HG03108 (cell line): Measurements from ENCODE around the gene ATXN10.
"Not testable (repeated sequence)": the region's sequence is repeated elsewhere in the genome, so short reads cannot be mapped to it uniquely, and the experiment has no call there.

ENCODE experiments used
- ATAC-seq: cut with Tn5 transposase; IDR thresholded peaks from one replicate; pipeline ENCODE4 v1.9.1; 2021; ENCODE audit warnings: moderate library complexity; ENCODE audit not compliant: unreplicated experiment

ATXN10 gene

DNA sequence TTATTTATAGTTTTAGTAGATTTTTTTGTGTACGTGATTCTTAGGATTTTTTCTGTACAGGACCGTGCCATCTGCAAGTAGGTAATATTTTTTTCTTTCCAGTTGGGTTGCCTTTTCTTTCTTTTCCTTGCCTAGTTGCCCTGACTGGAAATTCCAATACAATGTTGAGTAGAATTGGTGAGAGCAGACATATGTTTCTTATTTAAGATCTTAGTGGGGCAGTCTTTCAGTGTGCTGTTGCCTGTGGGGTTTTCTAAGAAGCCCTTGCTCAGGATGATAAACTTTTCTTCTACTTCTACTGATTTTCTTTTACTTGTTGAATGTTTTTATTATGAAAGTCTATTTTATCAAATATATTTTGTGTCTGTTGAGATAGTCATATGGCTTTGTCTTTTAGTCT is 33.0 kb downstream of the ATXN10 start:
- no peak for ATAC-seq

GRCh38 chr22:45707605-45708004 is 36.0 kb downstream of the ATXN10 start:
- ATAC-seq: no peak

- no peak for ATAC-seq
These were observed 36.5 kb downstream of the ATXN10 start for GRCh38 chr22:45708145-45708544.

GRCh38 chr22:45709060-45709739 is 37.6 kb downstream of the ATXN10 start:
- no peak for ATAC-seq

- no peak for ATAC-seq
These were observed 38.2 kb downstream of the ATXN10 start for GRCh38 chr22:45709866-45710265.

DNA sequence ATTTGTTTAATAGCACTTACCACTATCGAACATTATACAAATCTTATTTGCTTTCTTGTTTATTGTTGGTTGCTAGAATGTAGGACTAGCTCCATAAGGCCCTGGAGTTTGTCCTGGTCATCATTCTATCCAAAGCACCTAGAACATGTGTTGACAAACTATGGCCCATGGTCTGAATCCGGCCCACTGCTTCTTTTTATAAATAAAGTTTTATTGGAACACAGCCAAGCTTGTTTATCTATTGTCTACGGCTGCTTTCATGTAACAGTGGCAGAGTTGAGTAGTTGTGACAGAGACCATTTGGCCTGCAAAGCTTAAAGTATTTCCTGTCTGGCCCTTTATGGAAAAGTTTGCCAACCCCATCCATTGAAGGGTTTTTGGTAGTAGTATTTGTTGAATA is 38.8 kb downstream of the ATXN10 start:
- no peak for ATAC-seq

GRCh38 chr22:45714390-45714789 is 42.8 kb downstream of the ATXN10 start:
- not testable (repeated sequence) for ATAC-seq

GRCh38 chr22:45717789-45718188 is 46.2 kb downstream of the ATXN10 start:
- ATAC-seq: no peak

DNA sequence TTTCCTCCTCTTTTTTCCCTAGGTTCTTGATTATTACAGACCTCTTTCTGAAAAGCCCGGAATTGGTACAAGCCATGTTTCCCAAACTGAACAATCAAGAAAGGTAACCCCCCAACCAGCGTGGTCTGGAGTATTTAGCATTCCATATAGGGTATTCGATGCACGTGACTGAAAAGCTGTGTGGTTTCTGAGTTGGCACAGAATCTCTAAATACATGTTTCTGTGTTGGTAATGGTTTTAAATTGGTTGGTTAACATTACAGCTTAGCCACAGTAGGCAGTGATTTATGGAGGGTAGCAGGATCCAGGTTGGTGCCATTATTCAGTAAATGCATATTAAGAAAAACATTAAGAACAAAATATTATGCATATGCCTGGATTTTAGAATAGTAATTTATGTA is 46.8 kb downstream of the ATXN10 start:
- ATAC-seq: no peak

DNA sequence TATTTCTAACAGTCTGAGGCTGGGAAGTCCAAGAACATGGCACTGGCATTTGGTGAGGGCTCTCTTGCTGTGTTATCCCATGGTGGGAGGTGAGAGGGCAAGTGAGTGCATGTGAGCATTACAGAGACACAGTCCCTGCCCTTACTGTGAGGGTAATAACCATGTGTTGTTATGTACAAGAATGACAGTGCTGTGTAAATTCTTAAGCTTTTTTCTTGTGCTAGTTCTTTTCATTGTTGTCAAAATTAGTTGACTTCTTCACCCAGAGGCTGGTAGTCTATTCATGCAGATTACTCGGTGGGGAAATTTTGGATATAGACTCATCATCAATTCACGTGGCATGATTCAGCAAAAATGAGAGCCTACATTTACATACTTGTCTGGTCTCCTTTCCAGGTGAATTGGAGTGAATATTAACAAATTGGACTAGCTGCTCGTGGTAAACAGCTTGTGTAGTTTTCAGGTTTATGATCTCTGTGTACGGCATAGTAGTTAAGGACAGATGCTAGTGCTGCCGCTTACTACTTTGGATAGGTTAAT is 49.3 kb downstream of the ATXN10 start:
- ATAC-seq: no peak

- no peak for ATAC-seq
These were observed 50.4 kb downstream of the ATXN10 start for GRCh38 chr22:45722006-45722405.

GRCh38 chr22:45726081-45726480 is 54.4 kb downstream of the ATXN10 start:
- ATAC-seq: no peak

- ATAC-seq: no peak
These were observed 59.6 kb downstream of the ATXN10 start for GRCh38 chr22:45731041-45731797.

DNA sequence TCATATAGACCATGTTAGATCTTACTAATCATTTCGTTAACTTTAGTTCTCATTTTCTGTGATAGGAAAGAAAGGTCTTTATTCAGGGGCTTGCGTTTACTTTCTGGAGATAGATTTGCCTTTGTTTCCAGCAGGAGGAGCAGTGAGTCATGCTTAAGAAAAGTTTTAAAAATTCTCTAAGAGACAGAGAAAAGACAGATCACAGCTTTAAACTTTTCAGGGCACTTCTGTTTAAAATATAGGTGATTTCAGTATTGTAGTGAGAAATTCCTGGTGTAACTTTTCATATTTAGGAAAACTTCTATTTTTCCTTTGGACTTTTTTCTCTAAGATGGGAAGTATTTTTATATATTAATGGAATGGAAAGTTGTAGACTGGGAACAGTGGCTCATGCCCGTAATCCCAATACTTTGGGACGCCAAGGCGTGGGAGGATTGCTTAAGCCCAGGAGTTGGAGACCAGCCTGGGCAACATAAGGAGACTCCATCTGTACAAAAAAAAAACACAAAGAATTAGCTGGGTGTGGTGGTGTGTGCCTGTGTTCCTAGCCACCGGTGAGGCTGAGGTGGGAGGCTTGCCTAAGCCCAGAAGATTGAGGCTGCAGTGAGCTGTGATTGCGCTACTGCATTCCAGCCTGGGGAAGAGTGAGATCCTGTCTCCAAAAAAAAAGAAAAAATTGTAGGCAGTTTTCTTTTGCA is 60.3 kb downstream of the ATXN10 start:
- ATAC-seq: no peak

GRCh38 chr22:45735273-45735672 is 63.6 kb downstream of the ATXN10 start:
- ATAC-seq: no peak

GRCh38 chr22:45738206-45738605 is 66.6 kb downstream of the ATXN10 start:
- ATAC-seq: no peak

GRCh38 chr22:45740236-45740635 is 68.6 kb downstream of the ATXN10 start:
- no peak for ATAC-seq

- ATAC-seq: no peak
These were observed 71.3 kb downstream of the ATXN10 start for GRCh38 chr22:45742866-45743450.

GRCh38 chr22:45743687-45744086 is 72.1 kb downstream of the ATXN10 start:
- no peak for ATAC-seq

- ATAC-seq: no peak
These were observed 72.8 kb downstream of the ATXN10 start for GRCh38 chr22:45744442-45744841.

GRCh38 chr22:45750626-45751025 is 79.0 kb downstream of the ATXN10 start:
- ATAC-seq: no peak
